SK-MEL-5 (cell line): ENCODE results near the gene GSG1L. TPM values are rescaled to one million over a fixed set of nuclear protein-coding genes. Genes with fewer than 3 reads are reported as not detected.
A peak's percentile ranks its signal among the peaks of the same experiment; 100 is the strongest.
"Not testable (repeated sequence)": the region's sequence is repeated elsewhere in the genome, so short reads cannot be mapped to it uniquely, and the experiment has no call there.

Experiments used
- DNase-seq: peaks from one replicate; pipeline ENCODE4 v3.0.0-alpha.2; 2016; ENCODE audit warnings: low read depth, low spot score
- in situ Hi-C: cut with HindIII; loops from 2 replicates; pipeline ENCODE4 v1.10.0; 2016; ENCODE audit warnings: low sequenced_read_pairs, high pct_unique_total_duplicates, low pct_unique_long_range_greater_than_20kb
- total RNA-seq: library from RNA; depleted of rRNA; stranded (reverse); fragments of >200 nt; shearing (Covaris generic); gene quantifications from 2 replicates; pipeline ENCODE4 v1.2.3, GENCODE V29; 2014

GSG1L gene
- total RNA-seq, 1 experiment from 2014 or later: not detected

DNA sequence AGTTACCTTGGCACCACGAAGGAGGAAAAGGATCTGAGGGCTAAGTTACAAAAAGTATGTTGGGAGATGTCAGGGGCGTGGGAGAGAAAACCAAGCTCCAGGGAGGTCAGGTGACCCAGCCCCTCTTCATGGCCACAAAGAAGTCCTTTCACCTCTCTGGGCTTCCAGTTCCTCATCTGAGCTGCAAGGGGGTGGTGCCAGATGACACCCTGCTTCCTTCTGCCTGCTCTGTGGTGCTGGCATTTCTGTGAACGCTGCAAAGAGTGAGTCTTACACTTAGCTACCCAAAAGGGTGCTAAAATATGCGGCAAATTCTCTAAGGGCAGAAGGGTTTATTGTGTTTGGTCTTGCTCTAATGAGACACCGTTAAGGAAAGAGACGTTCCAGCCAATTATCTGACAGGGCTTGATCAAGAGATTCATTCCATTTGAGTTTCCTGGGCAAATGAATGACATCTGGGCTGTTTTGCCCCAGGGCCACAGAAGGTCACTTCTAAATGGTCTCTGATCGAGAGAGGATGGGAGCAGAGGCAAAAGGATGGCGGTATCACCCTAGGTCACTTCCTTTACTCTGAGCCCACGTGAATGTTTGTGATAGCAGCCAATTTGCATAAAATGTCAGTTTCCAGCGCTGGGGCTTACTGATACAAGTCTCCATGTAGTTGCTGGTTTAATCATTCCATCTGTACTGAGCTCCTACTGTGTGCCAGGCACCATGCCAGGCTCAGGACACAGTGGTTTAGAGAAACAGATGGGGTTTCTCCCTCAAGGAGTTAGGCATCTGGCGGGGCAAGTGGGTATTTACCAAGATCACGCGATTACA lies 303.3 kb downstream of the GSG1L start:
- peak; percentile 81 for DNase-seq
- in situ Hi-C loops: no loop called here

DNA sequence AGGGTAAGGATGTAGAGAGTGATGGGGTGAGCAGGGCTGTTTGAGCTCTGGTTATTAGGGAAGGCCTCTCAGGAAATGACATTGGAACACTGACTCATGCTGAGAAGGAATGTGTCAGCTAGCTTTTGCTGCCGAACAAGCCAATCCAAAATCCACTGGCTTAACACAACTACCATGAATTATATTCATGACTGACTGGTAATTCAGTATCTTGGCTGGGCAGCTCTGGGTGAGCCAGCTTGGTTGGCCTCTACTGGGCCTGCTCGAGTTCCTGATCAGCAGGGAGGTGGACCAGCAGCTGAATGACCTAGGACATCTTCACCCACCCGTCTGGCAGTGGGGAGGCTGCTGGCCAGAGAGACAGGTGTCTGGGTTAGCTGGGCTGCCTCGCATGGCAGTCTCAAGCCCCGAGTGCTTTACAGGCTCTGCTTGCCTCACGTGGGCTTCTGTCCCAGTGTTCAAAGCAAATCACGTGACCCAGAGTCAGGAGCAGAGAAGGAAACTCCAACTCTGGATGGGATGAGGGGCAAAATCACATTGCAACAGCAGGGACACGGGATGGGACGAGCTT lies 304.1 kb downstream of the GSG1L start:
- DNase-seq: peak; percentile 58
- in situ Hi-C loops: no loop called here

DNA sequence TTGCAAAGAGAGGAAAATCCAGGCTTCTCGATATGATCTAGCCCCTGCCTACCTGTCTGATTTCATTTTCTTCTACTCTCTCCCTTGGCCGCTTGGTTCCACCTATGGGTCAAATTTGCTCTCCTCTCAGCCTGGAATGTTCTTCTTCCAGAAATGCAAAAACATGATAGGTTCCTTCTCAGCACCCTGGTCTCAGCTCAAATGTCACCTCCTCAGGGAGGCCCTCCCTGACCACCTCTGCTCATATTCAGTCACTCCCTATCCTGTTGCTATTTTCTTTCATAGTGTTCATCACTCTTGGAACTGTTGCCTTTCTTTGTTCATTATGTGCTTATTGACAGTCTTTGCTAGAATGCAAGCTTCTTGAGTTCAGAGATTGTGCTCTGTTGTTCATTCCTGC lies 305.0 kb downstream of the GSG1L start:
- no peak for DNase-seq
- in situ Hi-C loops: no loop called here

DNA sequence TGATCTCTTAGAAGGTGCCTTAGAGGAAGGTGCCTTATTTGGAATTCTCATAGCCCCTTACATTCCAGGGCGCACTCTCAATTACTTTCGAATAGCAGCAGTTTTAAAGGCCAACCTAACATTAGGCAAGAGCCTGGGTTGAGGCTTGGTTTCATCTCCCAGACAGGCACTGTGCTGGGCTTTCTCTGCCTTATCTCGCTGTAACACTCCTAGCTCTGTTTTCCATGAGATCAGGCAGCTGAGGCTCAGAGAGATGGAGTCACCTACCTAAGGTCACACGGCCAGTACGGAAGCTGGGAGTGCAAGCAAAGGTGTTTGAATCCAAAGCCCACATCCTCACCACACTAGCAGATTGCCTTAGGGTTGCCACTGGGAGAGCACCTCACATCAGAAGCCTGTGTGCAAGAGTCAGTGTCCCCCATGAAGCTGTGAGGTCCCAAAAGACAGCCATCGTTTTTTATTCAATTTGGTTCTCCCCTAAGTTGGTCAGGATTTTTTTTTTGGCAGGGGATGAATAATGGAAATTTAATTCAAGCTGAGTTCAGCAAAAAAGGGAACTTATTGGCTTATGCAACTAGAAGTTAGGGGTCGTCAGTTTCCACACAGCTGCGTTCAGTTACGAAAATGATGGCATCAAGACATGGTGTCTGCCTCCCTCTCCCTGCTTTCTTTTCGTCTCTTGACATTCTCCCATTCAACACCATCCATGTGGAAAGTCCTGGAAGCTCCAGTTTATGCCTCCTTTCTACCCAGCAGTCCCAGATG lies 307.1 kb downstream of the GSG1L start:
- in situ Hi-C loops: no loop called here

DNA sequence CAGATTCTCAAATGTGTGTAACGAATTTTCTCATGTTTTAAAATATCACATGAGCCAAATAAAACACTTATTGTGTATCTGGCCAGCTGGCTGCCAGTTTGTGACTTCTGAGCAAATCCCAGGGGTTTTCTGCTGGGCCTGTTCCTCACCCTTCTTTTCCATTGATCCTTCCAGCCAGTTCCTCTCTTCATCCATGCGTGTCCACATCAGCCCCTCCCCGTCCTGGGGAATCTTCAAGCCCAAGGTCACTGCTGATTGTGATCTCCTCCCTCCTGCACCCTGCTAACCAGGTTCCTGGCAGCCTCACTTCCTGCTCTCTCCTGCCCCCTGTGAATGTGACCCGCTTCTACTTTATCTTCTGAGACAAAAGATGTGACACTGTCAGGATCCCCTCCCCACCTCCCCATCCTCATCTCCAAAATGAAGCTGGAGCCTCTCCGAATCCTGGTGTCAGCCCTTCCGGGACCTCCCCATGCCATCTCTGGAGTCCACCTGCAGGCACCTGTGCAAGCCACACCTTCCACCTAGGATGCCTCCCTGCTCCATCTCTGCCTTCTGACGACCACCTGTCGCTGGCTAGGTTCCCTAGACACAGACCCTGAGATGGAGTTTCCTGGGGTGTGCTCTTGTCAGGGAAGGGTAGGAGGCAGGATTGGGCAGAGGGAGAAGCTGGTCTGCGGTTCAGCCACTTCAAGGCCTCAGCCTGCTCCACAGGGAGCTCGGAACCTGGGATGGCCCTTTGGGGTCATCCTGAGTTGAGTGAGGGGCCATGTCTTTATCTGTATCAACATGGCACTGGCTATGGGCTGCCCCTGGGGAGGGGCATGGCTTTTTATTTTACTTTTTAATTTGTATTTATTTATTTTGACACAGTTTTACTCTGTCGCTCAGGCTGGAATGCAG lies 308.5 kb downstream of the GSG1L start:
- in situ Hi-C loops: no loop called here
- DNase-seq: no peak

More for the DNA sequence above, 307.1 kb downstream of the GSG1L start:
- DNase-seq: no peak

DNA sequence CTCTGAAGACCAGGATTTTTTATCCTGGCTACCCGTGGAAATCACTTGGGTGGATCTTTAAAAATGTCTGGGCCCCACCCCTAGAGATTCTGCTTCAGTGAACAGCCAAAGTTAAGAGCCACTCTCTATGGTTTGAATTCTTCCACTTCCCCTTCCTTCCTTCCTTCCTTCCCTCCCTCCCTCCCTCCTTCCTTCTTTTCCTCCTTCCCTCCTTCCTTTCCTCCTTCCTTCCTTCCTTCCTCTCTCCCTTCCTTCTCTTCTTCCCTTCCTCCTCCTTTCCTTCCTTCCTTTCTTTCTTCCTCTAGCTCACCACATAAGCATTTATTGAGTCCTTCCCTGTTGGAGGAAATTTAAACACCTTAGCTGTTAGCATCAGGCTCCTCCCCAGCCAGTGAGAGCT lies 310.0 kb downstream of the GSG1L start:
- DNase-seq: no peak
- in situ Hi-C loops: no loop called here

DNA sequence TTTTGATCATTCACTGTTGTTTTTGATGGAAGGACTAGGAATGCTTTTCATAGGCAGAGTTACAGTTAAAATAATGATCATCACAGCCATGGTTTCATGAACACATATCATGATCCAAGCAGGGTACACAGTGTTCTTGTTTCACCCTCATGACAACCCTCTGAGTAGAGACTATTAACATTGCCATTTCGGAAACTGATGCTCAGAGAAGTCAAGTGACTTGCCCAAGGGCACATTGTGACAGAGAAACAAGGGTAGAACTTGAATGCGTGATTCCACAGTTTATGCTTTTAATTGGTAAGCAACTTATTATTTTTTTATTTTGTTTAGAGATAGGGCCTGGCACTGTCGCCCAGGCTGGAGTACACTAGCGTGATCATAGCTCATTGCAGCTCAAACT lies 311.3 kb downstream of the GSG1L start:
- in situ Hi-C loops: no loop called here
- peak; percentile 48 for DNase-seq

DNA sequence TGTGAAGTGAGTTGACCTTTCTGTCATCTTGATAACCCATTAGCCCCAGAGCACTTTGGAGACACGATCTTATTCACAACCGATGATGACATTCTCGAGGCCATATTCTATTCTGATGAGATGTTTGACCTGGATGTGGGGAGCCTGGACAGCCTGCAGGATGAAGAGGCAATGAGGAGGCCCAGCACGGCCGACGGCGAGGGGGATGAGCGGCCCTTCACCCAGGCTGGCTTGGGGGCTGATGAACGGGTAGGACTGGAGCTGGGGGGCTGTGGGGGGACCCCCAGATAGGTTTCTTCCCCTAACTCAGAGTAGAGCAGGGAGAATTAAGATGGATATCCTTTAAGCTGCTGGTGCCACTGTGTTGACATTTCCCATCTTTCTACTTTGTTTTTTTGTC lies 311.8 kb downstream of the GSG1L start:
- DNase-seq: no peak
- in situ Hi-C loops: no loop called here

DNA sequence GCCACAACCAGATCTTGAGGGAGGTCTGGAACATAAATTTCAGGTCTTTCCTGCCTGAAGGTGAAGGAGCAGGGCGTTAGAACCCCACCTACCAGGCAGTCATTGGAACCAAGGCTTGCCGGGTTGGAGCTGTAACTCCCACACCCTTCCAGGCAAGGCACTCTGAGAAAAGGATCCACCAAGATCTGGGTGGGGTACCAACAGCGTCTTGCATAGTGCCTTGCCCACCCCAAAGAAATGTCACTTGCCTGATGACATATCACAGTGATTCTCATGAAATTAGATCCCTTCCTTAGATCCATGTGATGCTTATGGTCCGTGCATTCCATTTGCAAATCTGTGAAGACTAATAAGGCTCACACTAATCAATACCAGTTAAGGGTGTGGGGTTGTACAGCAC lies 312.3 kb downstream of the GSG1L start:
- in situ Hi-C loops: no loop called here

DNA sequence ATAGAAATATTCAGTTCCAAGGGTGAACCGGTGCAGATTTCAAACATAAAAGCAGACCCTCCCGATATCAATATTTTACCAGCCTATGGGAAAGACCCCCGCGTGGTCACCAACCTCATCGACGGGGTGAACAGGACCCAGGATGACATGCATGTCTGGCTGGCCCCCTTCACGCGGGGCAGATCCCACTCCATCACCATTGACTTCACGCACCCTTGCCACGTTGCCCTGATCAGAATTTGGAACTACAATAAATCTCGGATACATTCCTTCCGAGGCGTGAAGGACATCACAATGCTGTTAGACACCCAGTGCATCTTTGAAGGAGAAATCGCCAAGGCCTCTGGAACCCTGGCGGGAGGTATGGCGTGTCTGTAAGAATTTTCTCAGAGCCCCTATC lies 313.6 kb downstream of the GSG1L start:
- in situ Hi-C loops: no loop called here
- DNase-seq: no peak

More for the DNA sequence above, 312.3 kb downstream of the GSG1L start:
- no peak for DNase-seq

DNA sequence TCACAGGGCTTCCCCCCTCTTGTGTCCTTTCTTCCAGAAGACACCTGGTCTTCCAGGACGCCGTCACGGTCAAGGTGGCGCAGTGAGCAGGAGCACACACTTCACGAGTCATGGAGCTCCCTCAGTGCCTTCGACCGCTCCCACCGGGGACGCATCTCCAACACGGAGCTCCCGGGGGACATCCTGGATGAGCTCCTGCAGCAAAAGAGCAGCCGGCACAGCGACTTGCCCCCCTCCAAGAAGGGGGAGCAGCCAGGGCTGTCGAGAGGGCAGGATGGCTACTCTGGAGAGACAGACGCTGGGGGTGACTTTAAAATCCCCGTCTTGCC lies 314.0 kb downstream of the GSG1L start:
- in situ Hi-C loops: no loop called here

DNA sequence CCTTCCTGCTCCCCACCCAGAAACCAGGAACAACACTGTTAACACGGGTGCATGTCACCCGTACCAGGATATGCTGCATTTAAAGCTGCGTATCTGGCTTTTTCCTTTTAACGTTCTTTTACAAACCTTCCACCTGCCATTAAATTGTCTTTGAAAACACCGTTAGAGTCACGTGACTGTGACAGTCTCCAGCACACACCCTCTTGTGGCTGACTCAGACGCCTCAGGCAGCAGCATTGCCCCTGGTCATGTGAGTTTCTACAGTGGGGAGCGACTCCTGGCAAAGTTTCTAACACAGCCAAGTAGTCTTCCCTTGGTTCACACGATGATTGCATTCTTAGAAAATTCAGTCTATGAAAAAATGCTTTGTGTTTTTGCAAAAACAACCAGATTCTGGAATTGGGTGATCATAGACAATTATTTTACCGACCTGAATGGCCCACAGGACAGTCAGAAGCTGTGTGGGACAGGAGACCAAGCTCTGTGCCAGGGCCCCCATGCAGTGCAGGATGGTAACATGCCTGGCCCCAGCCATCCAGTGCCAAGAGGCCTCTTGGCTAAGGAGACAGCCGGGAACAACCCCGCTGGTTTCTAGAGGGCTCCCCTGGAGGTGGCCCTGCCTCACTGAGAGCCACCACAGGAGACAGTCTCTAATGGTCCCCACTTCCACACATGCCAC lies 314.5 kb downstream of the GSG1L start:
- DNase-seq: peak; percentile 82
- in situ Hi-C loops: no loop called here

More for the DNA sequence above, 314.0 kb downstream of the GSG1L start:
- DNase-seq: no peak

DNA sequence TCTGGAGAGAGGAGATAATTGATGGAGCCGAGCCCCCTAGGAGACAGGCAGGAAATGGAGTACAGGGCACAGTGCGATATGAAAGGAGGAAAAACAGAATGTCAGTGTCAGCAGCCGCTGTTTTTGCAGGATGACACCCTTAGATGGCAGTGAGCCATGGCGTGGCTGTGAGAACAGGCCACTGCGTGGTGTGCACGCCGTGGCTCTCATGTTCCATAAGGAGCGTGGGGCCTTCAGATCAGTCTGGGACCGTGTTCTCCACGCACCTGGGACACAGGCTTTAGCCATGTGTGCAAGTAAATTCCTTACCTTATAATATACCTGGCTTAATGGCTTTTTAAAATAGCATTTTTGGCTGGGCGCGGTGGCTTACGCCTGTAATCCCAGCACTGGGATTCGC lies 315.6 kb downstream of the GSG1L start:
- in situ Hi-C loops: no loop called here
- no peak for DNase-seq

DNA sequence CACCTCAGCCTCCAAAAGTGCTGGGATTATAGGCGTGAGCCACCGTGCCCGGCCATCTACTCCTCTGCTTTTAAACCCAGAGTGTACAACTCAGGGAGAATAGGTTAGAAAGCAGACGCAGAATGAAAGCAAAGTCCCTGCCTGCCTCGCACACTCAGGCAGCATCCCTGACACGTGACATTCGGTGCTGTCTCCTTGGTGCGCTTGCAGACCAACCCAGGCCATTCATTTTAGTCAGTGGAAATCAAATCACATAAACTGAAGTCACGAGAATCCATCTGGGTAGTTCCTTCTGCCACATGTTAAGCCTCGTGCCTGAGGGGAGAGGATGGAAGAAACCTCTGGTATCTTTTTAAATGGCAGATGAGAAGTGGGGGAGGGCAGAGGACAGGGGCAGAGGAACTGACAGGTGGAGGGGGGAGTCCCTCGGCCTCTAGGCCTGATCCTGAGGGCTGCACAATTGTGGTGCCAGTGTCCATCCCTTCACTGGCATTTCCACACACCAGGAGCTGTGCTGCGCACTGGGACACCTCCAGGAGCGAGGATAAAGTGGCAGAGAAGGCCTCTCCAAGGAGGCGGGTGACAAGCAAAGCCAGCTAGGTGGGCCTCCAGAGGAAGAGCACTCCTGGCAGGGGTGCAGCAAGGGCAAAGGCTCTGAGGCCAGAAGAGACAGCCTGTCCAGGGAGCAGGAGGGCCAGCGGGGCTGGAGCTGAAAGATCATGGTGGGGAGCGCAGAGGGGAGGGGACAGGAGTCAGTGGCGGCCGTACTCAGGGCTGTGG lies 317.2 kb downstream of the GSG1L start:
- in situ Hi-C loops: no loop called here
- no peak for DNase-seq

DNA sequence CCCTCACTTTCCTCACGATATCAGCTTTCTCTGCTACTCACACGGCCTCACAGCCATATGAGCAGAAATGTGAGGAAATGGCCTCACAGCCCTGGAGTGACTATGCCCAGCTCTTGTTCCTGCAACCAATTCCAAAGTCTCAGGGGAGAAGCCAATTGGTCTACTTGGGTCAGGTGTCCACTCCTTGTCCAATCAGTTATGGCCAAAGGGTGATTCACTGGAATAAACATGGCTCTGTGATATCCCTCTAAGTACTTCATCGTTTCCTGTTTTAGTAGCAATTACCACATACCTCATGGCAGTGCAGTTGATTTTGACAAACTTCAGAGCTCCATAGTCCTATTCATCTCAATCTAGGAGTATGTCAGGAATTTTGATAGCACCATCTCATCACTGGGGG lies 318.2 kb downstream of the GSG1L start:
- in situ Hi-C loops: no loop called here

DNA sequence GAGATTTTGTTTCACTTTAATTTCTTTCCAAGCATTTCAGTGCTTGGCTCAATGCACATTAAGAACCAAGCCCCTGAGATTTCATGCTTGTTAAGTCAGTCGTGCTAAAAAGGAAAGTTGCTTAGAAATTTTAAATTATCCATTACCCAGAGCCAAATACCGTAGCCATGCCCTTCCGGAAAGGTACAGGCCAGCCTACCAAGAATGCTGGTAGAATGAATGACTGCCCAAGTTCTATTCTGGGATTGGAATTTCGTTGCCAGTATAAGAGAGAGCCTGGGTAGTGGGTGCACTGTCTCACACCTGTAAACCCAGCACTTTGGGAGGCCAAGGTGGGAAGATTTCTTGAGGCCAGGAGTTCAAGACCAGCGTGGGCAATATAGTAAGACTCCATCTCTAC lies 319.6 kb downstream of the GSG1L start:
- in situ Hi-C loops: no loop called here

More for the DNA sequence above, 318.2 kb downstream of the GSG1L start:
- DNase-seq: peak; percentile 23

DNA sequence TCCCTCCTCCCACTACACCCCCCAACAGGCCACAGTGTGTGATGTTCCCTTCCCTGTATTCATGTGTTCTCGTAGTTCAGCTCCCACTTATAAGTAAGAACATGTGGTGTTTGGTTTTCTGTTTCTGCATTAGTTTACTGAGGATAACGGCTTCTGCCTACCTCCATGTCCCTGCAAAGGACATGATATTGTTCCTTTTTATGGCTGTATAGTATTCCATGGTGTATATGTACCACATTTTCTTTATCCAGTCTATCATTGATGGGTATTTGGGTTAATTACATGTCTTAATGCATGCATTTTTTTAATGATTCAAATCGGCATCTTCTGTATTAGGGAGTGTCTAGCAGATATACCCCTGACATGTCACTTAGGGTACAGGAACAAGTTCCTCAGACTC lies 320.5 kb downstream of the GSG1L start:
- not testable (repeated sequence) for DNase-seq

More for the DNA sequence above, 319.6 kb downstream of the GSG1L start:
- no peak for DNase-seq

More for the DNA sequence above, 320.5 kb downstream of the GSG1L start:
- in situ Hi-C loops: not testable (repeated sequence)
